ENCODE results near the gene RTN1.

RTN1 gene

GRCh38 chr14:59570122-59570521, 300.5 kb downstream of the RTN1 start:
- no peak overlapping the region for H3K27ac ChIP-seq (ENCODE audit: low read depth, low read length, poor library complexity, severe bottlenecking)
- H3K9me3 ChIP-seq (ENCODE audit: low read length), result no peaks in the 10 kb centered on the region
- H3K79me2 ChIP-seq (ENCODE audit: insufficient read depth, low read length), result no peaks in the 10 kb centered on the region
- no peaks in the 10 kb centered on the region for H3K27me3 ChIP-seq (ENCODE audit: insufficient read depth, low read length)
- H3K36me3 ChIP-seq (ENCODE audit: insufficient read depth, low read length), result no peaks in the 10 kb centered on the region
- no peak overlapping the region for H3K4me3 ChIP-seq (ENCODE audit: low read depth, low read length, poor library complexity, severe bottlenecking)
- H4K20me1 ChIP-seq (ENCODE audit: insufficient read depth, low read length), result no peaks in the 10 kb centered on the region
- H3K9ac ChIP-seq (ENCODE audit: low read length), result no peak overlapping the region
- H3K4me1 ChIP-seq (ENCODE audit: insufficient read depth, low read length, severe bottlenecking), result no peaks in the 10 kb centered on the region
- H2AFZ ChIP-seq (ENCODE audit: low read length), result no peak overlapping the region
- H3K4me2 ChIP-seq (ENCODE audit: low read length), result no peak overlapping the region
- TF ChIP-seq EZH2 (IDR thresholded peaks at IDR 0.05; ENCODE audit: borderline replicate concordance, low read length) (no peak), CTCF (IDR thresholded peaks at IDR 0.05; ENCODE audit: low read length) (peak; percentile 20; the same call in 1 of the 2 replicates)
- no peaks in the 10 kb centered on the region for H3F3A ChIP-seq (ENCODE audit: insufficient read depth, low read length)
- no peaks in the 10 kb centered on the region for H3K9me2 ChIP-seq (ENCODE audit: low read depth, low read length)

DNA sequence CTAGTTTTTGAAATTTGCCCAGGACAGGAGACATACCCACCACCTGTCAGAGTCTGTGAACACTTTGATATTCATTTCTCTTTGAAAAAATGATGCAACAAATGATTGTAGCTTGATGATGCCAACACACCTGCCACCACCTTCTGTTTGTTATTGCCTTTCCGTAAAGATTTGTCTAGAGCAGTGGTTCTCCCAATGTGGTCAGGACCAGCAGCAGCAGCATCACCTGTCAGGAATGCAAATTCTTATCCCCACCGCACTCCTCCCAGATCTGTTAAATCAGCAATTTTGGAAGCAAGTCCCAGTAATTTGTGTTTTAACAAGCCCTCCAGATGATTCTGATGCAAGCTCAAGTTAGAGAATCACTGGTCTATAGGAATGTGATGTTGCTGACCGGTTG, 303.9 kb downstream of the RTN1 start:
- no peak overlapping the region for H3K4me2 ChIP-seq (ENCODE audit: low read length)

GRCh38 chr14:59566296-59566695, 304.3 kb downstream of the RTN1 start:
- Histone ChIP-seq H3K9me3 (ENCODE audit: low read length) (no peaks in the 10 kb centered on the region), H3F3A (ENCODE audit: insufficient read depth, low read length) (no peaks in the 10 kb centered on the region), H3K9ac (ENCODE audit: low read length) (no peak overlapping the region), H4K20me1 (ENCODE audit: insufficient read depth, low read length) (no peaks in the 10 kb centered on the region), H3K9me2 (ENCODE audit: low read depth, low read length) (no peaks in the 10 kb centered on the region), H3K36me3 (ENCODE audit: insufficient read depth, low read length) (no peaks in the 10 kb centered on the region), H3K4me2 (ENCODE audit: low read length) (no peak overlapping the region), H3K27ac (ENCODE audit: low read depth, low read length, poor library complexity, severe bottlenecking) (no peak overlapping the region), H3K79me2 (ENCODE audit: insufficient read depth, low read length) (no peaks in the 10 kb centered on the region), H3K4me3 (ENCODE audit: low read depth, low read length, poor library complexity, severe bottlenecking) (no peak overlapping the region), H3K27me3 (ENCODE audit: insufficient read depth, low read length) (no peaks in the 10 kb centered on the region), H3K4me1 (ENCODE audit: insufficient read depth, low read length, severe bottlenecking) (no peaks in the 10 kb centered on the region), H2AFZ (ENCODE audit: low read length) (no peak overlapping the region)
- TF ChIP-seq CTCF (IDR thresholded peaks at IDR 0.05; ENCODE audit: low read length) (no peak), EZH2 (IDR thresholded peaks at IDR 0.05; ENCODE audit: borderline replicate concordance, low read length) (no peak)

More for the DNA sequence above, 303.9 kb downstream of the RTN1 start:
- no peaks in the 10 kb centered on the region for H3K9me3 ChIP-seq (ENCODE audit: low read length)
- H3K27ac ChIP-seq (ENCODE audit: low read depth, low read length, poor library complexity, severe bottlenecking), result no peak overlapping the region
- H3K9me2 ChIP-seq (ENCODE audit: low read depth, low read length), result no peaks in the 10 kb centered on the region
- H3K4me1 ChIP-seq (ENCODE audit: insufficient read depth, low read length, severe bottlenecking), result no peaks in the 10 kb centered on the region
- H4K20me1 ChIP-seq (ENCODE audit: insufficient read depth, low read length), result no peaks in the 10 kb centered on the region
- H3K27me3 ChIP-seq (ENCODE audit: insufficient read depth, low read length), result no peaks in the 10 kb centered on the region
- H3K9ac ChIP-seq (ENCODE audit: low read length), result no peak overlapping the region
- TF ChIP-seq CTCF (IDR thresholded peaks at IDR 0.05; ENCODE audit: low read length) (no peak), EZH2 (IDR thresholded peaks at IDR 0.05; ENCODE audit: borderline replicate concordance, low read length) (no peak)
- H3K79me2 ChIP-seq (ENCODE audit: insufficient read depth, low read length), result no peaks in the 10 kb centered on the region
- H2AFZ ChIP-seq (ENCODE audit: low read length), result no peak overlapping the region
- H3F3A ChIP-seq (ENCODE audit: insufficient read depth, low read length), result no peaks in the 10 kb centered on the region
- no peaks in the 10 kb centered on the region for H3K36me3 ChIP-seq (ENCODE audit: insufficient read depth, low read length)
- no peak overlapping the region for H3K4me3 ChIP-seq (ENCODE audit: low read depth, low read length, poor library complexity, severe bottlenecking)

All from OCI-LY1 (cell line).